Fibroblast of pulmonary artery (primary cell): ENCODE data around the gene SHISA9.
"Not testable (repeated sequence)": the region's sequence is repeated elsewhere in the genome, so short reads cannot be mapped to it uniquely, and the experiment has no call there.

ENCODE experiments used
- DNase-seq: peaks from one replicate; pipeline ENCODE4 v3.0.0-alpha.2; 2010; ENCODE audit warnings: low read depth
- H3K4me3 ChIP-seq: replicated peaks from 2 replicates; pipeline ENCODE4 v1.5.1; 2011; ENCODE audit warnings: low read depth, mild to moderate bottlenecking, control low read depth, low read length, moderate library complexity
- TF ChIP-seq, protein P1 (sequence below): IDR thresholded peaks from 2 replicates; pipeline ENCODE4 v1.5.1; 2011; ENCODE audit warnings: mild to moderate bottlenecking, control low read depth, low read length, inconsistent platforms; ENCODE audit errors: missing control alignments

The SHISA9 gene

DNA sequence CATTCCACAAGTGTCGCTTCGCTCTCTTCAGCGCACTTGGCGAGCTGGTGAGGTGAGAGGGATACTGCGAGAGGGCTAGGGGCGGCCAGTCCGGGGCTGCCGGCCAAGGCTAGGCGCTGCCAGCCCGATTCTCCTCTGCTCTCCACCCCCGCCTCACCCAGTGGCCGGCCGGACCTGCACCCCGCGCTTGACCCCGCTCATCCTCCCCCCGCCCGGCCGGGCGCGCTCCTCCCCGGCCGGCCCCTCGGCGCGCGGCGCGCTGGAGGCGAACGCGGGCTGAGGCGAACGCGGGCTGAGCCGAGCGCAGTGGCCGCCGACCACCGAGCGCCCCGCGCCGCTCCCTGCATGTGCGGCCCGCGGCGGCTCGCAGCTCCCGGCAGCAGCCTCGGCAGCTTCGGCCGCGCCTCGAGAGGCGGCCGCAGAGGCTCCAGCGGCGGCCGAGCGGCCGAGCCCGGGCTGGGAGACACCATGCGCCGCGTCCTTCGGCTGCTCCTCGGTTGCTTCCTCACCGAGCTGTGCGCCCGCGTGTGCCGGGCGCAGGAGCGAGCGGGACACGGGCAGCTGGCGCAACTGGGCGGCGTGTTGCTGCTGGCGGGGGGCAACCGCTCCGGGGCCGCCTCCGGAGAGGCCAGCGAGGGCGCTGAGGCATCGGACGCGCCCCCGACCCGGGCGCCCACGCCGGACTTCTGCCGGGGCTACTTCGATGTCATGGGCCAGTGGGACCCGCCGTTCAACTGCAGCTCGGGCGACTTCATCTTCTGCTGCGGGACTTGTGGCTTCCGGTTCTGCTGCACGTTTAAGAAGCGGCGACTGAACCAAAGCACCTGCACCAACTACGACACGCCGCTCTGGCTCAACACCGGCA, at the start of gene SHISA9:
SHISA9 (plus strand) TSS at position 2 of the 865 bp plus-strand sequence.
- TF ChIP-seq, protein P1, sequence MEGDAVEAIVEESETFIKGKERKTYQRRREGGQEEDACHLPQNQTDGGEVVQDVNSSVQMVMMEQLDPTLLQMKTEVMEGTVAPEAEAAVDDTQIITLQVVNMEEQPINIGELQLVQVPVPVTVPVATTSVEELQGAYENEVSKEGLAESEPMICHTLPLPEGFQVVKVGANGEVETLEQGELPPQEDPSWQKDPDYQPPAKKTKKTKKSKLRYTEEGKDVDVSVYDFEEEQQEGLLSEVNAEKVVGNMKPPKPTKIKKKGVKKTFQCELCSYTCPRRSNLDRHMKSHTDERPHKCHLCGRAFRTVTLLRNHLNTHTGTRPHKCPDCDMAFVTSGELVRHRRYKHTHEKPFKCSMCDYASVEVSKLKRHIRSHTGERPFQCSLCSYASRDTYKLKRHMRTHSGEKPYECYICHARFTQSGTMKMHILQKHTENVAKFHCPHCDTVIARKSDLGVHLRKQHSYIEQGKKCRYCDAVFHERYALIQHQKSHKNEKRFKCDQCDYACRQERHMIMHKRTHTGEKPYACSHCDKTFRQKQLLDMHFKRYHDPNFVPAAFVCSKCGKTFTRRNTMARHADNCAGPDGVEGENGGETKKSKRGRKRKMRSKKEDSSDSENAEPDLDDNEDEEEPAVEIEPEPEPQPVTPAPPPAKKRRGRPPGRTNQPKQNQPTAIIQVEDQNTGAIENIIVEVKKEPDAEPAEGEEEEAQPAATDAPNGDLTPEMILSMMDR = no peak
- H3K4me3 ChIP-seq = no peak within 1 kb of the TSS
- no peak for DNase-seq

DNA sequence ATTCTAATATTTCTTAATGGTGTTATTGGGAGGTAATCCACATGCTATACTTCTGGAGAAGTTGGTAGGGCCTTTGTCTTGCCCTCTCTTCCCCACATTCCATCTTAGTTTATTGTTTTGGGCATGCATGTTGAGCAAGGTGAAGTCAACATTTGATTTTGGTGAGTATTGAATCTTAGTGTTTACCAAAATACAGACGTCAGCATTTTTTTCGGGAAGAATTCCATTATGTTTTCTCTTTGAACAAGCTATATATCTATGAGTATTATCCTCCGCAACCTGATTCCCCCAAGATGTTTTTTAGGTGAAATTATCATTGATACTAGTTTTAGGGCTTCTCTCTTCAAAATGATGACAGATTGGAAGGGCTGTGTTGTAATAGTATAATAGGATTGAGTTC, 47.4 kb upstream of the SHISA9 start:
- TF ChIP-seq, protein P1 = no peak
- no peak overlapping the region for H3K4me3 ChIP-seq
- DNase-seq = no peak

DNA sequence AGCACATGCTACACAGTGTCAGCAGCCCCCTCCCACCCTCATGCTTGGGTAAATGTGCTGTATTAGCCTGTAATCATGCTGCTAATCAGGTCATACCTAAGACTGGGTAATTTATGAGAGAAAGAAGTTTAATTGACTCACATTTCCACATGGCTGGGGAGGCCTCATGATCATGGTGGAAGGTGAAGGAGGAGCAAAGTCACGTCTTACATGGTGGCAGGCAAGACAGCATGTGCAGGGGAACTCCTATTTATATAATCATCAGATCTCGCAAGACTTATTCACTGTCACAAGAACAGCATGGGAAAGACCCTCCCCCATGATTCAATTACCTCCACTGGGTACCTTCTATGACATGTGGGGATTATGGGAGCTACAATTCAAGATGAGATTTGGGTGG, 44.0 kb upstream of the SHISA9 start:
- H3K4me3 ChIP-seq, DNase-seq: not testable (repeated sequence)

DNA sequence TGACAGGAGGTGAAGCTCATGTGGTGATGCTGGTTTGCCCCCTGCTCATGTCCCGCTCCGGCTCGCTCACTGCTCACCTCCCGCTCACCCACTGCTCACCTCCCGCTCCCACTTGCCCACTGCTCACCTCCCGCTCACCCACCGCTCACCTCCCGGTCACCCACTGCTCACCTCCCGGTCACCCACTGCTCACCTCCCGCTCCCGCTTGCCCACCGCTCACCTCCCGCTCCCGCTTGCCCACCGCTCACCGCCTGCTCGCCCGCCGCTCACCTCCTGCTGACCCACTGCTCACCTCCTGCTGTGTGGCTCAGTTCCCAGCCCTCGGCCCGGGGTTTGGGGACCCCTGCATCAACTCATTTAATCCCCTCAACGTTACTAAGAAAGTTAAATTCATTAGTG, 39.1 kb upstream of the SHISA9 start:
- no peak for DNase-seq
- TF ChIP-seq, protein P1 = no peak
- H3K4me3 ChIP-seq = no peak overlapping the region

DNA sequence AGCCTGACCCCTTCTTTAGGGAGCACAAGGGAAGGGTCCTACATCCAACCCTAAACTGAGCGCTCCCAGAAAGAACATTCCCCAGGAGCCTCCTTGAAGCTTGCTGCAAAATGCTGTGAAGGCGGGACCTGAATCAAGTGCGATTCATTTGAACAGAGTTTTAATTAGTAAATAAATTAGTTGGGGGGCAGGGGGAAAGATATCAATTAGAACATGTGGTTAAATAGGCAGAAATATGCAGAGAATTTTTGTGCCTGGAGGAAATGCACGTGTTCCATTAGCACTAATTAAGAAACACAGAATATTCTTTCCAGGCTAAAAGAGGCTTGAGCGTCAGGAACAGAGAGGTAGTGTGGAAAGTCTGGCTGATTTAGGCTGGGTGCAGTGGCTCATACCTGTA, 38.5 kb upstream of the SHISA9 start:
- no peak overlapping the region for H3K4me3 ChIP-seq
- TF ChIP-seq, protein P1 = no peak

DNA sequence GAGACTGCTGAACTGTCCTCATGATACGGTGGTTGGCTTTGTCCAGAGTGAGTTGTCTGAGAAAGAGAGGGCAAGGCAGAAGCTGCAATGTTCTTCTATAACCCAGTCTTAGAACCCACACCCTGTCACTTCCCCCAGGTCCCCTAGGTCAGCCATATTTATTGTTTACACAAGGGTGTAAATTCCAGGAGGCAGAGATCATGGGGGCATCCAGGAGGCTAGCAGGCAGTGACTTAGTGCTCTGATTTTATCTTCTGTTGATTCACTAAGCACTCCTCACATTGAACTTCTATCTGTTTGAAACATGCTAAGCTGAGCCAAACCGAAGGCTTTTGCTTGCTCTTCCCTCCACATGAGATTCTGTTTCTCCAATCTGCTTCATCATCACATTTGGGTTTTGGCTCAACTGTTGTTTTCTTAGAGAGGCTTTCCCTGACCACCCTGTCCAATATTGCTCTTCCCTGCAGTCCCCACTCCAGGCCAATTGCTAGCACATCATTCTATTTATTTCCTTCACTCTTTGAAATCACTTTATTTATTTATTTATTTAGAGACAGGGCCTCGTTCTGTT, 34.3 kb upstream of the SHISA9 start:
- no peak for DNase-seq
- TF ChIP-seq, protein P1 = no peak
- H3K4me3 ChIP-seq = no peak overlapping the region

More for the DNA sequence above, 38.5 kb upstream of the SHISA9 start:
- DNase-seq = no peak

DNA sequence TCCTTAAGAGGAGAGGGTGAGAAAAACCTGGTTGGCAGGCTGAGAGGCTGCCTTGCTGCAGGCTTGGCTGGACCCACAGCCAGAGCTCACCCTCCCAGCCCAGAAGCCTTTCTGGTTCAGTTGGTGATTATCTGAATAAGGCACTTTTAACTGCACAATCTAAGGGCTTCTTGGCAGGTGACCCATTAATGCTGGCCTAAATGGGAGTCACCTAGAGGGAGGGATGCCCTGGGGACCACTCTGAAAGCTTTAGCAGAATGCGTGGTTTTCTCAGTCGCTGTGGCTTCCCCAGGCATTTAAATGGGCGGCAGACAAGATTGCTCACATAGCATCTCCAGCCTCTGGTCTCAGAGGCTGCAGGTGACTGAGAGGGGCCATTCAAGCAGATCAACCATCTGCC, 33.2 kb upstream of the SHISA9 start:
- TF ChIP-seq, protein P1 = no peak
- DNase-seq = no peak
- no peak overlapping the region for H3K4me3 ChIP-seq
